ENCODE results near the gene PMF1. TPM values are rescaled to one million over a fixed set of nuclear protein-coding genes. Genes with fewer than 3 reads are reported as not detected.

The PMF1 gene
- total and polyA plus RNA-seq, 2 donors (not counting 3 experiments of a cell fraction or from before 2014, with no cell fraction given), result 58.4 to 134 TPM

GRCh38 chr1:156247460-156248322 lies 34.9 kb downstream of the PMF1 start, which contains the start of gene PAQR6:
TSS of gene PAQR6 (minus strand) at chr1:156248056. CDS start at chr1:156246731, 1,325 bp downstream.
- Histone ChIP-seq H3K79me2 (ENCODE audit: control insufficient read depth, insufficient read depth, low read length) (no peaks in the 10 kb centered on the region), H3K27ac (ENCODE audit: insufficient read depth, low read depth, low read length) (no peak within 1 kb of the TSS), H3K36me3 (ENCODE audit: control insufficient read depth in 2 of 2, extremely low read depth in 1 of 2, insufficient read depth in 2 of 2, low read length in 2 of 2) (peaks cover 7 to 35% of the 10 kb centered on the region in 2 experiments), H4K20me1 (replicated peaks; ENCODE audit: control insufficient read depth, extremely low read depth, insufficient read depth, low read length) (no peaks in the 10 kb centered on the region), H3K9ac (replicated peaks; ENCODE audit: extremely low read depth, insufficient read depth, low read length) (no peak within 1 kb of the TSS), H3K4me2 (ENCODE audit: insufficient read depth, low read length) (no peak within 1 kb of the TSS), H3K9me1 (replicated peaks; ENCODE audit: control insufficient read depth, extremely low read depth, insufficient read depth, low read length) (no peaks in the 10 kb centered on the region), H3K9me3 (replicated peaks; ENCODE audit: control insufficient read depth, insufficient read depth, low read length) (no peaks in the 10 kb centered on the region), H3K4me1 (ENCODE audit: control insufficient read depth, extremely low read depth, insufficient read depth, low read length) (peaks cover 14% of the 10 kb centered on the region), H3K27me3 (ENCODE audit: control insufficient read depth in 2 of 2, insufficient read depth in 2 of 2, low read length in 2 of 2) (peaks cover 0 to 4% of the 10 kb centered on the region in 2 experiments), H2AFZ (ENCODE audit: low read depth, low read length) (no peak within 1 kb of the TSS), H3K4me3 (replicated peaks in 1 of 3; ENCODE audit: insufficient read depth in 1 of 3, low read depth in 1 of 3, low read length in 3 of 3) (no peak within 1 kb of the TSS)
- BruUV-seq (replicated peaks), result no TSS peak
- ChIA-PET CTCF (interaction anchor here (0.9 to 3.8 kb wide), 4 partner anchors 13 to 102 kb away, joined by 3 to 17 read pairs (median 3); no protein-coding TSS in a partner anchor), POLR2A (no interaction called here)
- dilution Hi-C loops (cut with MboI; ENCODE audit: extremely low pct_ligation_motif_present, low sequenced_read_pairs), result no loop called here
- intact Hi-C loops (cut with micrococcal nuclease), result no loop called here
- no peak for TF ChIP-seq MYC (IDR thresholded peaks at IDR 0.05; ENCODE audit: low read depth, low read length)
- peak; percentile 45 for TF ChIP-seq POLR2A (IDR thresholded peaks at IDR 0.05; ENCODE audit: low read depth, low read length)
- TF ChIP-seq MAX (IDR thresholded peaks at IDR 0.05; ENCODE audit: insufficient read depth, insufficient read length), result no peak
- FAIRE-seq (no peak), DNase-seq (ENCODE audit: low read depth, low spot score) (no peak)

- H3K9me3 ChIP-seq (replicated peaks; ENCODE audit: control insufficient read depth, insufficient read depth, low read length), result no peaks in the 10 kb centered on the region
- DNase-seq (ENCODE audit: low read depth, low spot score) (no peak), FAIRE-seq (no peak)
- no peaks in the 10 kb centered on the region for H3K9me1 ChIP-seq (replicated peaks; ENCODE audit: control insufficient read depth, extremely low read depth, insufficient read depth, low read length)
- ChIA-PET POLR2A (no interaction called here), CTCF (interaction anchor here (0.9 to 1.6 kb wide), 3 partner anchors 12 to 103 kb away, joined by 3 read pairs; no protein-coding TSS in a partner anchor)
- no peak overlapping the region for H3K4me2 ChIP-seq (ENCODE audit: insufficient read depth, low read length)
- TF ChIP-seq EZH2 (IDR thresholded peaks at IDR 0.05; ENCODE audit: borderline replicate concordance, low read depth, low read length, severe bottlenecking) (no peak), FOS (IDR thresholded peaks at IDR 0.05; ENCODE audit: borderline replicate concordance, insufficient read depth, low read length) (no peak), CTCF (IDR thresholded peaks at IDR 0.05; ENCODE audit: extremely low read depth in 1 of 2, insufficient read depth in 1 of 2, low read depth in 1 of 2, low read length in 2 of 2) (no peak), GATA2 (IDR thresholded peaks at IDR 0.05; ENCODE audit: insufficient read depth, insufficient read length, low read depth, low read length) (no peak)
- H3K27ac ChIP-seq (ENCODE audit: insufficient read depth, low read depth, low read length), result no peak overlapping the region
- peaks cover 0 to 4% of the 10 kb centered on the region in 2 experiments for H3K27me3 ChIP-seq (ENCODE audit: control insufficient read depth in 2 of 2, insufficient read depth in 2 of 2, low read length in 2 of 2)
- BruUV-seq (replicated peaks), result no TSS peak
- no peaks in the 10 kb centered on the region for H4K20me1 ChIP-seq (replicated peaks; ENCODE audit: control insufficient read depth, extremely low read depth, insufficient read depth, low read length)
- dilution Hi-C loops (cut with MboI; ENCODE audit: extremely low pct_ligation_motif_present, low sequenced_read_pairs), result no loop called here
- H3K79me2 ChIP-seq (ENCODE audit: control insufficient read depth, insufficient read depth, low read length), result no peaks in the 10 kb centered on the region
- peaks cover 13 to 40% of the 10 kb centered on the region in 2 experiments for H3K36me3 ChIP-seq (ENCODE audit: control insufficient read depth in 2 of 2, extremely low read depth in 1 of 2, insufficient read depth in 2 of 2, low read length in 2 of 2)
- H3K4me3 ChIP-seq (replicated peaks in 1 of 3; ENCODE audit: insufficient read depth in 1 of 3, low read depth in 1 of 3, low read length in 3 of 3), result no peak overlapping the region
- no peak overlapping the region for H2AFZ ChIP-seq (ENCODE audit: low read depth, low read length)
- peaks cover 14% of the 10 kb centered on the region for H3K4me1 ChIP-seq (ENCODE audit: control insufficient read depth, extremely low read depth, insufficient read depth, low read length)
- H3K9ac ChIP-seq (replicated peaks; ENCODE audit: extremely low read depth, insufficient read depth, low read length), result no peak overlapping the region
- intact Hi-C loops (cut with micrococcal nuclease), result no loop called here
These were observed 35.5 kb downstream of the PMF1 start for GRCh38 chr1:156248323-156248683.

Measured in endothelial cell of umbilical vein (primary cell).